ENCODE measurements around the gene SORCS1.

DNA sequence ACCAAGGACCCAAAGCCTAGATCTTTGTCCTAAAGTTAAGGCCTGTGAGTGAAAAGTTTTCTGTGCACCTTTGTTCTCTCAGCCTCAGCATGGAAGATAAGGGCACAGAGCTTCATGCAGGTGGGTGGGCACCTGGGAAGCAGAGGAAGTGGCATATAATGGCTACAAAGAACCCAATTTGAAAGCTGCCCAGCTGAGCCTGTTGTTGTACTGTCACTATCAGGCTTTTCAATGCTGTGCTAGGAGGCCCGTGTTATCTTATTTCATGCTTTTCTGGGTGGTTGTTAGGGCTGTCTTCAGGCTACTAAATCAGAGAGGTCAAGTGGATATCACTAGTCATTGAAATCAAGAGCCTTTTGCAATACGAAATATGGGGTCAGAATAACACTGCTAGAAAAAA lies 443.8 kb downstream of the SORCS1 start:
- TF ChIP-seq POLR2AphosphoS5 (IDR thresholded peaks at IDR 0.05; ENCODE audit: borderline replicate concordance, low read depth, low read length), result no peak
- TF ChIP-seq EZH2 (IDR thresholded peaks at IDR 0.05), result no peak
- no peak for TF ChIP-seq FOXP2 (optimal IDR thresholded peaks at IDR 0.05; ENCODE audit: control extremely low read depth, extremely low read length, insufficient read depth)
